Chondrocyte (in vitro differentiated cells): ENCODE data around the gene FAM131C. TPM values are rescaled to one million over a fixed set of nuclear protein-coding genes. Genes with fewer than 3 reads are reported as not detected.
A peak's percentile ranks its signal among the peaks of the same experiment; 100 is the strongest.

Source experiments
- DNase-seq: peaks from one replicate; pipeline ENCODE4 v3.0.0; 2021; ENCODE audit warnings: mixed read lengths, low spot score
- H3K27ac Mint-ChIP-seq: one replicate; pipeline ENCODE4 v1.8.0; 2021; ENCODE audit warnings: mild to moderate bottlenecking, moderate library complexity, mixed read lengths; ENCODE audit not compliant: unreplicated experiment
- H3K27me3 Mint-ChIP-seq: 2 replicates; pipeline ENCODE4 v1.8.0; 2021; ENCODE audit warnings: low read depth, mixed read lengths
- H3K36me3 Mint-ChIP-seq: 2 replicates; pipeline ENCODE4 v1.8.0; 2021; ENCODE audit warnings: low read depth, mixed read lengths
- H3K4me1 Mint-ChIP-seq: 2 replicates; pipeline ENCODE4 v1.8.0; 2021; ENCODE audit warnings: low read depth, mild to moderate bottlenecking, mixed read lengths
- H3K4me3 Mint-ChIP-seq: one replicate; pipeline ENCODE4 v1.8.0; 2021; ENCODE audit warnings: mild to moderate bottlenecking, moderate library complexity, mixed read lengths; ENCODE audit not compliant: unreplicated experiment
- H3K9me3 Mint-ChIP-seq: 2 replicates; pipeline ENCODE4 v1.8.0; 2021; ENCODE audit warnings: low read depth, mixed read lengths
- total RNA-seq: library from RNA; stranded (reverse); gene quantifications from 3 replicates; pipeline ENCODE4 v1.2.1, GENCODE V29; 2021
- TF ChIP-seq, protein P1 (sequence below): fragments of 200-600 bp; sonication (generic); IDR thresholded peaks from 2 replicates; pipeline ENCODE4 v1.5.0; 2021; ENCODE audit warnings: antibody characterized with exemption, mild to moderate bottlenecking, moderate library complexity

The FAM131C gene
- total RNA-seq, 1 donor from 2014 or later, result 0.70 TPM

DNA sequence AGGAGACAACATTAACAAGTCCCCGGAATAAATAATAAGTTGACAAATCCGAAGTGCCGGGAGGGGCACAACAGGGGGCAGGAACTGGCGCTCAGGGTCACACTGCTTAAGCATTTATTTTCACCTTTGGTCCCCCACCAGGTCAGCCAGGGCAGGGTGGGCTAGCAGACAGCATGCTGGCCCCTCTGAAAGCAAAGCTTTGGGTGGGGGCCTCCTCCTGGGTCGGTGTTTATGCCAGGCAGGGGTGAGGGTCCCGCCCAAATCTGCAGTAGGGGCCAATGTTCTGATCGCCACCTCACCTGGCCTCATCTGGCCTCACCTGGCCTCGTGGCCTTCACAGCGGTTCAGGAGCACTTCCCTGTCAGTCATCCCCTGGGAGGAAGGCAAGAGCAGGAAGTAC lies 8.2 kb upstream of the FAM131C start:
- TF ChIP-seq, protein P1, sequence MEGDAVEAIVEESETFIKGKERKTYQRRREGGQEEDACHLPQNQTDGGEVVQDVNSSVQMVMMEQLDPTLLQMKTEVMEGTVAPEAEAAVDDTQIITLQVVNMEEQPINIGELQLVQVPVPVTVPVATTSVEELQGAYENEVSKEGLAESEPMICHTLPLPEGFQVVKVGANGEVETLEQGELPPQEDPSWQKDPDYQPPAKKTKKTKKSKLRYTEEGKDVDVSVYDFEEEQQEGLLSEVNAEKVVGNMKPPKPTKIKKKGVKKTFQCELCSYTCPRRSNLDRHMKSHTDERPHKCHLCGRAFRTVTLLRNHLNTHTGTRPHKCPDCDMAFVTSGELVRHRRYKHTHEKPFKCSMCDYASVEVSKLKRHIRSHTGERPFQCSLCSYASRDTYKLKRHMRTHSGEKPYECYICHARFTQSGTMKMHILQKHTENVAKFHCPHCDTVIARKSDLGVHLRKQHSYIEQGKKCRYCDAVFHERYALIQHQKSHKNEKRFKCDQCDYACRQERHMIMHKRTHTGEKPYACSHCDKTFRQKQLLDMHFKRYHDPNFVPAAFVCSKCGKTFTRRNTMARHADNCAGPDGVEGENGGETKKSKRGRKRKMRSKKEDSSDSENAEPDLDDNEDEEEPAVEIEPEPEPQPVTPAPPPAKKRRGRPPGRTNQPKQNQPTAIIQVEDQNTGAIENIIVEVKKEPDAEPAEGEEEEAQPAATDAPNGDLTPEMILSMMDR, result no peak
- no peaks in the 10 kb centered on the region for H3K9me3 Mint-ChIP-seq
- H3K4me3 Mint-ChIP-seq, result no peak overlapping the region
- H3K4me1 Mint-ChIP-seq, result peaks cover 14% of the 10 kb centered on the region
- DNase-seq, result peak; percentile 47
- no peaks in the 10 kb centered on the region for H3K27me3 Mint-ChIP-seq
- H3K36me3 Mint-ChIP-seq, result no peaks in the 10 kb centered on the region
- H3K27ac Mint-ChIP-seq, result no peak overlapping the region

DNA sequence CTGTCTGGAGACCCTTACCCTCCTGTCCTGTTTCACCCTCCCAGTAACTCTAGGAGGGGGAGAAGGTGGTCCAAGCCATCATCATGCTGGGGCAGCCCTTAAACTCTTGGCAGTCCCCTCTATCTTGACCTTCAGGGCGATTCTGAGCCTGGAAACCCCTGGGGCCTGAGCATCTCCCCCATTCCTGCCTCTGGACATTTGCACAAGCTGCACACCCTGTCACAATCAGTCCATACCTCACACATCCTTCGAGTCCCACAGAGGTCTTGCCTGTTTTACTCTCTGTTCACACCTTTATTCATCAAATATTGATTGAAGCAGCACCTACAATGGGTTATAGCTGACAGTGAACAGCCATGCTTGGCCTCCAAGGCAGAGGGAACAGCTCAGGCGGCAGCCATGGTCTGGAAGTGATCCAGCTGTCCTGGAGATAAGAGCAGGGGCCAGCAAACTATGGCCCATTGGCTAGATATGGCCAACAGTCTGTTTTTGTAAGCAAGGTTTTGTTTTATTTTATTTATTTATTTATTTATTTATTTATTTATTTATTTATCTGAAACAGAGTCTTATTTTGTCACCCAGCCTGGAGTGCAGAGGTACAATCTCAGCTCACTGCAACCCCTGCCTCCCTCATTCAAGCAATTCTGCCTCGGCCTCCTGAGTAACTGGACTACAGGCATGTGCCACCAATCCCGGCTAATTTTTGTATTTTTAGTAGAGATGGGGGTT lies 7.1 kb upstream of the FAM131C start:
- H3K27ac Mint-ChIP-seq, result no peak overlapping the region
- H3K4me1 Mint-ChIP-seq, result peaks cover 18% of the 10 kb centered on the region
- H3K27me3 Mint-ChIP-seq, result no peaks in the 10 kb centered on the region
- TF ChIP-seq, protein P1, result no peak
- no peak for DNase-seq
- no peaks in the 10 kb centered on the region for H3K9me3 Mint-ChIP-seq
- no peaks in the 10 kb centered on the region for H3K36me3 Mint-ChIP-seq
- no peak overlapping the region for H3K4me3 Mint-ChIP-seq

DNA sequence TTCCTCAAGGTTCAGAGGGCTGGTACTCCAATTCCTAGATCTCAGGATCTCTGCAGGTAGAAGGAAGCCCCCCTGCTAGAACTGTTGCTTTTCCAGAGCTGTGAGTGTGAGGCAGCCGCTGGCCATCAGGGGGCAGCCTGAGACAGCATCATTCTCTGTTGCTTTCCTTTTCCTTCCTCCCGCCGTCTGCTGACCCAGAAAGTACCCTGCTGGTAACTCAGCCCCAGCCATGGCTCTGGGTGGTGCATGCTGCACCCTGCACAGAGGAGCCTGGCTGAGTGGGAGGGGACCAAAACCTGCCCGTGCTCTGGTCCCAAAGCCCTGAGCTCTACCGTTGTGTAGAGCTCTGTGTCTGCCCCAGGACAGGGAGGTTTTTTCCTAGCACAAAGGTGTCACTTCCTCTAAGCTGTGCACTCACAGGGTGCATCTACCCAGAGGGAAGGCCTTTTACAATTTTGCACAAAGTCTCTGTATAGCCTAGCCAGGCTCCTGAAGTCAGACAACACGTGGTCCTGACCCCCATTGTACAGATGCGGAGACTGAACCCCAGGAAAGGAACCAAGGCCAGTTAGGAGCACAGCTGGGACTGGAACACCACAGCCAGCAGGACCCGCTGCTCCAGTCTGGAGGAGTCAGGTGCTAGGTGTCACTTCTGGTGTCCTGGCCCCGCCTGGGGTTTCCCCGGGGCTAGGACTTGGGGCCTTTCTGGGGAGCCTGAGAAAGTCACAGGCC lies 5.6 kb upstream of the FAM131C start:
- H3K9me3 Mint-ChIP-seq, result no peaks in the 10 kb centered on the region
- H3K27ac Mint-ChIP-seq, result peak overlapping the region; percentile 69
- TF ChIP-seq, protein P1, result peak; percentile 95
- H3K4me1 Mint-ChIP-seq, result peaks cover 22% of the 10 kb centered on the region
- H3K4me3 Mint-ChIP-seq, result no peak overlapping the region
- DNase-seq, result no peak
- no peaks in the 10 kb centered on the region for H3K36me3 Mint-ChIP-seq
- H3K27me3 Mint-ChIP-seq, result no peaks in the 10 kb centered on the region

DNA sequence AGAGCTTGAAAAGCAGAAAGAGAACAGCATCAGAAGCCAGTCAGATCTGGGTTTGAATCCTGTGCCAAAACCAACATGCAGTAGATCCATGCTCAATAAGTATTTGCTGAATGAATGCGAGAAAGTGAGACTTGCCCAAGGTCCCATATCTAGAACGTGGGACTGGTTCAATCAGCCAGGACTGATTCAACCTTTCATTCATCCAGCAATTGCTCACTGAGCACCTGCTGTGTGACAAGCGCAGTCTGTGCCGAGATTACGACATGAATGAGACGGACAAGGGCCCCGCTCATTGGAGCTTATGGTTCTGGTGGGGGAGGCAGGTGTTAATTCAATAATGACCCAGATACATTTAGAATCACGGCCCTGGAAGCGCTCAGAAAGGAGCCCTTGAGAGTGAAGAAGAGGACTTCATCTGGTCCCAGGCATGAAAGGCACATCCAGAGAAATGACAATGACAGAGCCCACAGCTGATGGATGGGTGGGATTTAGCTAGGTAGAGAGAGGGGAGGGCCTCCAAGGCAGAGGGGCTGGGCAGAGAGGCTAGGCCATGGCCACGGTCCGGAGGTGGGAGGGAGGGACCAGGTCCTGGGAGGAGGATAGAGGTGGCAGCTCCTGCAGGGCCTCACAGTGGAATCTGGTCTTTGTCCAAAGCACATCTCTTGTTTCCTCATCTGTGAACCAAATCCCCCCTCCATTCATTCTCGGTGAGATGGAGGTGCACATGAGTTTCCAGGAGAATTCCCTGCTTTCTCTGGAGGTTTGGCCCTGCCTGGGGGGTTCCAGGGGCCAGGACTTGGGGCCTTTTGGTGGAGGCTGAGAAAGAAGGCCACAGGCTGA lies 4.2 kb upstream of the FAM131C start:
- no peaks in the 10 kb centered on the region for H3K27me3 Mint-ChIP-seq
- H3K4me1 Mint-ChIP-seq, result peaks cover 24% of the 10 kb centered on the region
- TF ChIP-seq, protein P1, result no peak
- no peak overlapping the region for H3K4me3 Mint-ChIP-seq
- no peak overlapping the region for H3K27ac Mint-ChIP-seq
- no peaks in the 10 kb centered on the region for H3K36me3 Mint-ChIP-seq
- no peaks in the 10 kb centered on the region for H3K9me3 Mint-ChIP-seq
- no peak for DNase-seq

DNA sequence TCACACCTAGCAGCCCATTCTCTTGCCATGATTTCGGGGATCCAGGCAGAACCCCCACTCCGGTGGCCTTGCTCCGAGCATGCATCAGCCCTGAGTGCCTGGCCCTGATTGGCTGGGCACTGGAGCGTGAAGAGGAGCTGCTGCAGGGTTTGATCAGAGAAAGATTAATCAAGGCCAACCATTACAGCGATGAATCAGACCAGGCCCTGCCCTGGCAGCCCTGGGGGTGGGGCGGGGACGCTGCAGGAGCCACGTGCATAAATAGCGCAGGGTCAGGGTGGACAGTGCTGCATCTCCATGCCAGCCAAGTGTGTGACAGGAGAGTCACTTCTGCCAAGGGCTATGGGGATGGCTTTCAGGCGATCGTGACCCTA lies 3.4 kb upstream of the FAM131C start:
- H3K36me3 Mint-ChIP-seq, result no peaks in the 10 kb centered on the region
- TF ChIP-seq, protein P1, result no peak
- H3K4me1 Mint-ChIP-seq, result peaks cover 24% of the 10 kb centered on the region
- no peaks in the 10 kb centered on the region for H3K27me3 Mint-ChIP-seq
- DNase-seq, result no peak
- no peak overlapping the region for H3K4me3 Mint-ChIP-seq
- no peak overlapping the region for H3K27ac Mint-ChIP-seq
- no peaks in the 10 kb centered on the region for H3K9me3 Mint-ChIP-seq
